Measurements from ENCODE around the gene KRT40.

GRCh38 chr17:40993084-40993483 lies 9.0 kb upstream of the KRT40 start:
- TF ChIP-seq CTCF (IDR thresholded peaks at IDR 0.05) = no peak
- no peak for TF ChIP-seq POLR2A (IDR thresholded peaks at IDR 0.05)

Measured in adrenal gland (tissue), 5 donors.